Fibroblast of lung (primary cell): ENCODE measurements around the gene HEPACAM. TPM values are rescaled to one million over a fixed set of nuclear protein-coding genes. Genes with fewer than 3 reads are reported as not detected.

ENCODE experiments used
- DNase-seq, 2 donors: peaks; one replicate each; pipeline versions ENCODE4 v3.0.0 to v3.0.0-alpha.2; 2010; ENCODE audit warnings: low read depth in 2 of 2
- H2AFZ ChIP-seq: 2 replicates; pipeline ENCODE4 v1.5.1; 2012; ENCODE audit warnings: low read length, control low read depth, inconsistent platforms
- H3K27ac ChIP-seq: 2 replicates; pipeline ENCODE4 v1.5.1; 2011; ENCODE audit warnings: low read length, control low read depth; ENCODE audit not compliant: insufficient read depth
- H3K27me3 ChIP-seq: 2 replicates; pipeline ENCODE4 v1.5.1; 2011; ENCODE audit warnings: mild to moderate bottlenecking, low read length; ENCODE audit not compliant: control insufficient read depth, insufficient read depth
- H3K36me3 ChIP-seq: 2 replicates; pipeline ENCODE4 v1.5.1; 2011; ENCODE audit warnings: low read length; ENCODE audit not compliant: control insufficient read depth, insufficient read depth
- H3K4me1 ChIP-seq: 2 replicates; pipeline ENCODE4 v1.5.1; 2011; ENCODE audit warnings: low read length; ENCODE audit not compliant: control insufficient read depth, insufficient read depth; ENCODE audit errors: extremely low read depth
- H3K4me2 ChIP-seq: 2 replicates; pipeline ENCODE4 v1.5.1; 2011; ENCODE audit warnings: low read length, control low read depth; ENCODE audit not compliant: insufficient read depth; ENCODE audit errors: extremely low read depth
- H3K4me3 ChIP-seq, 4 experiments: fragments of 200-600 bp in 1 of 4; sonication (generic) in 1 of 4; replicated peaks in 1 of 4; 2 replicates each; pipeline ENCODE4 v1.5.1; 2011 to 2016; ENCODE audit warnings: low read length in 4 of 4, low read depth in 3 of 4, mild to moderate bottlenecking in 3 of 4, control low read depth in 2 of 4, inconsistent platforms in 1 of 4, mixed read lengths in 1 of 4; ENCODE audit not compliant: insufficient read depth in 1 of 4; ENCODE audit errors: control extremely low read depth in 1 of 4
- H3K79me2 ChIP-seq: 2 replicates; pipeline ENCODE4 v1.5.1; 2012; ENCODE audit warnings: mild to moderate bottlenecking, low read length, inconsistent platforms; ENCODE audit not compliant: control insufficient read depth, insufficient read depth
- H3K9ac ChIP-seq: 2 replicates; pipeline ENCODE4 v1.5.1; 2011; ENCODE audit warnings: mild to moderate bottlenecking, low read length, control low read depth; ENCODE audit not compliant: insufficient read depth
- H3K9me3 ChIP-seq: 2 replicates; pipeline ENCODE4 v1.5.1; 2012; ENCODE audit warnings: low read depth, low read length; ENCODE audit not compliant: control insufficient read depth, insufficient read depth
- H4K20me1 ChIP-seq: 2 replicates; pipeline ENCODE4 v1.5.1; 2011; ENCODE audit warnings: low read length; ENCODE audit not compliant: control insufficient read depth, insufficient read depth; ENCODE audit errors: extremely low read depth
- EZH2 ChIP-seq: IDR thresholded peaks from 2 replicates; pipeline ENCODE4 v1.5.1; 2012; ENCODE audit warnings: low read length, control low read depth, mild to moderate bottlenecking; ENCODE audit errors: missing control alignments
- polyA plus RNA-seq, 2 donors: library from polyadenylated mRNA; depleted of rRNA in 1 of 2; stranded (reverse) in 1 of 2; unstranded in 1 of 2; fragments of >200 nt; gene quantifications; 2 replicates each; pipeline ENCODE4 v1.2.1, GENCODE V29; 2011 to 2012; ENCODE audit warnings: missing spikeins in 1 of 2
- total RNA-seq: library from RNA; depleted of rRNA; stranded (reverse); fragments of >200 nt; gene quantifications from 2 replicates; pipeline ENCODE4 v1.2.1, GENCODE V29; 2014
- TF ChIP-seq, protein P1 (sequence below), 2 donors: IDR thresholded peaks in 1 of 2; conservative IDR thresholded peaks in 1 of 2; 1 replicate in 1 of 2; 2 replicates in 1 of 2; pipeline ENCODE4 v1.5.1; 2011 to 2012; ENCODE audit warnings: low read length in 2 of 2, control low read depth in 1 of 2, inconsistent platforms in 1 of 2, low read depth in 1 of 2, mild to moderate bottlenecking in 1 of 2

HEPACAM gene
- total and polyA plus RNA-seq, 2 donors (not counting 1 experiment from before 2014, with no cell fraction given), result under 0.01 to 0.11 TPM

- Histone ChIP-seq H3K4me1 (peaks cover 2% of the 10 kb centered on the region), H3K36me3 (no peaks in the 10 kb centered on the region), H4K20me1 (no peaks in the 10 kb centered on the region), H2AFZ (no peak overlapping the region), H3K9ac (no peak overlapping the region), H3K4me2 (no peak overlapping the region), H3K27me3 (peaks cover 28% of the 10 kb centered on the region), H3K79me2 (no peaks in the 10 kb centered on the region), H3K27ac (no peak overlapping the region), H3K9me3 (no peaks in the 10 kb centered on the region), H3K4me3 (no peak overlapping the region)
- TF ChIP-seq, protein P1, sequence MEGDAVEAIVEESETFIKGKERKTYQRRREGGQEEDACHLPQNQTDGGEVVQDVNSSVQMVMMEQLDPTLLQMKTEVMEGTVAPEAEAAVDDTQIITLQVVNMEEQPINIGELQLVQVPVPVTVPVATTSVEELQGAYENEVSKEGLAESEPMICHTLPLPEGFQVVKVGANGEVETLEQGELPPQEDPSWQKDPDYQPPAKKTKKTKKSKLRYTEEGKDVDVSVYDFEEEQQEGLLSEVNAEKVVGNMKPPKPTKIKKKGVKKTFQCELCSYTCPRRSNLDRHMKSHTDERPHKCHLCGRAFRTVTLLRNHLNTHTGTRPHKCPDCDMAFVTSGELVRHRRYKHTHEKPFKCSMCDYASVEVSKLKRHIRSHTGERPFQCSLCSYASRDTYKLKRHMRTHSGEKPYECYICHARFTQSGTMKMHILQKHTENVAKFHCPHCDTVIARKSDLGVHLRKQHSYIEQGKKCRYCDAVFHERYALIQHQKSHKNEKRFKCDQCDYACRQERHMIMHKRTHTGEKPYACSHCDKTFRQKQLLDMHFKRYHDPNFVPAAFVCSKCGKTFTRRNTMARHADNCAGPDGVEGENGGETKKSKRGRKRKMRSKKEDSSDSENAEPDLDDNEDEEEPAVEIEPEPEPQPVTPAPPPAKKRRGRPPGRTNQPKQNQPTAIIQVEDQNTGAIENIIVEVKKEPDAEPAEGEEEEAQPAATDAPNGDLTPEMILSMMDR (conservative IDR thresholded peaks at IDR 0.05 in 1 of 2, IDR thresholded peaks at IDR 0.05 in 1 of 2; ENCODE audit: low read depth in 1 of 2, low read length in 2 of 2), result no peak
- TF ChIP-seq EZH2, result no peak
- DNase-seq, result no peak
Measured at GRCh38 chr11:124874571-124875255, 61.1 kb downstream of the HEPACAM start.

GRCh38 chr11:124873951-124874350, 61.9 kb downstream of the HEPACAM start:
- no peak overlapping the region for H2AFZ ChIP-seq
- no peak overlapping the region for H3K9ac ChIP-seq
- no peaks in the 10 kb centered on the region for H3K9me3 ChIP-seq
- DNase-seq, result no peak
- TF ChIP-seq, protein P1 (conservative IDR thresholded peaks at IDR 0.05 in 1 of 2, IDR thresholded peaks at IDR 0.05 in 1 of 2; ENCODE audit: low read depth in 1 of 2, low read length in 2 of 2), result no peak
- no peak for TF ChIP-seq EZH2
- no peaks in the 10 kb centered on the region for H3K36me3 ChIP-seq
- H3K27me3 ChIP-seq, result peaks cover 36% of the 10 kb centered on the region
- H4K20me1 ChIP-seq, result no peaks in the 10 kb centered on the region
- no peak overlapping the region for H3K27ac ChIP-seq
- H3K79me2 ChIP-seq, result no peaks in the 10 kb centered on the region
- H3K4me1 ChIP-seq, result peaks cover 2% of the 10 kb centered on the region
- no peak overlapping the region for H3K4me2 ChIP-seq
- no peak overlapping the region for H3K4me3 ChIP-seq

DNA sequence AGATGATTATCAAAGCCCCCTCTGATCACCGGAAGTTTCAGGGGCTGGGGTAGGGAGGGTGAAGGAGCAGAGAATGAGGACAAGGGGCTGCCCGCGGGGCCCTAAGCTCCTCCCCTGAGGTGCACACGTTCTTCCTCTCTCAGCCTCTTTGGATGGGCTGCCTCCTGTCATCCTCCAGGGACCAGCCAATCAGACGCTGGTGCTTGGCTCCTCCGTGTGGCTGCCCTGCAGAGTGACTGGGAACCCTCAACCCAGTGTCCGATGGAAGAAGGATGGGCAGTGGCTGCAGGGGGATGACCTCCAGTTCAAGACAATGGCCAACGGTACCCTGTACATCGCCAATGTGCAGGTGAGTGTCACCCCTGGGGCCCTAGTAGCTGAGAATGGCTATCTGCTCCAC, 63.1 kb downstream of the HEPACAM start:
- TF ChIP-seq, protein P1 (conservative IDR thresholded peaks at IDR 0.05 in 1 of 2, IDR thresholded peaks at IDR 0.05 in 1 of 2; ENCODE audit: low read depth in 1 of 2, low read length in 2 of 2), result no peak
- no peak for TF ChIP-seq EZH2
- H4K20me1 ChIP-seq, result no peaks in the 10 kb centered on the region
- no peak overlapping the region for H3K27ac ChIP-seq
- no peak overlapping the region for H2AFZ ChIP-seq
- no peaks in the 10 kb centered on the region for H3K9me3 ChIP-seq
- H3K4me1 ChIP-seq, result peaks cover 2% of the 10 kb centered on the region
- no peak overlapping the region for H3K4me2 ChIP-seq
- H3K79me2 ChIP-seq, result no peaks in the 10 kb centered on the region
- H3K27me3 ChIP-seq, result peaks cover 46% of the 10 kb centered on the region
- no peak overlapping the region for H3K9ac ChIP-seq
- H3K4me3 ChIP-seq, result no peak overlapping the region
- H3K36me3 ChIP-seq, result no peaks in the 10 kb centered on the region
- DNase-seq, result no peak
